CD4-positive, alpha-beta T cell treated with Interleukin-17A for 4 hours (primary cell): ENCODE data around the gene MPP1.
"Not testable (repeated sequence)": the region's sequence is repeated elsewhere in the genome, so short reads cannot be mapped to it uniquely, and the experiment has no call there.

ENCODE experiments used
- DNase-seq: peaks from one replicate; pipeline ENCODE4 v3.0.0-alpha.2; 2020; ENCODE audit warnings: mixed read lengths

Gene MPP1

GRCh38 chrX:154804957-154805695, at the start of gene MPP1:
Gene MPP1, minus strand, starts transcription at chrX:154805485. Its CDS starts 112 bp downstream, at chrX:154805373.
- DNase-seq, result peak; percentile 83

GRCh38 chrX:154850957-154851611, 45.8 kb upstream of the MPP1 start:
- no peak for DNase-seq

DNA sequence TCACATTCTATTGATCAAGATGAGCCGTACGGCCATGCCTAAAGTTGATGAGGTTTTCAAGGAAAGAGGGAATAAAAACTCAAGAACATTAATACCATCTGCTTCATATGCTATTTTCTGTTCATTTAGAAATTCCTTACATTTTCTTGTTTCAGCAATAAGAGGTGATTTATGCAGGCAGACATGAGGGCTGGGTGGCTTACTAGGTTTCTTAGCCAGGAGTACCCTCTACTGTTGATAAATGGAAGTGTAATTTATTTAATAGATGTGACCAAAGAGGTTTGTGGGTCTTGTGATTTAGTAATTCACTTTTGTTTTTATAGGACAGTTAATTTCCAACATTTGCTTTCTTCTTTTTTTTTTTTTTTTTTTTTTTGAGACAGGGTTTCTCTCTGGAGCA, 35.6 kb upstream of the MPP1 start:
- DNase-seq, result peak; percentile 20

DNA sequence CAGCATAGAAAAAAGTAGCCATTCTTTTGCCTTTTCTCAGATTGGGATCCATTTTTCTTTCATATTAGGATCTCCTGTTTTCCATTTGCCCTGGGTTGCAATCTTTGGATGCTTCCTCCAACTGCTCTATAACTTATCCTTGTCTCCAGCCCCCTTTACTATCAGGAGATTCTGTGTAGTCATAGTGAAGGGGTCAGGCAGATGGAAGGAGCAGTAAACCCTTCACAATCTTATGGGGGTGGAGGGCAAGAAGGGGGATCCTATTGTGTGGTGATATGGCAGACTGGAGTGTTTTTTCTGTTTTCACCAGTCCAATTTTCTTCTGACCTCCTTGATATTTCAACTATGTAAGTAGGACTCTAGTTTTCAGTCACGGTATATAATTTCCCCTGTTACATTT, 30.9 kb upstream of the MPP1 start:
- no peak for DNase-seq

- DNase-seq, result no peak
Observed at GRCh38 chrX:154834562-154834961, 29.3 kb upstream of the MPP1 start, which contains the start of gene SMIM9. Gene SMIM9, minus strand, starts transcription at chrX:154834662. Its CDS starts 3,806 bp downstream, at chrX:154830856.

DNA sequence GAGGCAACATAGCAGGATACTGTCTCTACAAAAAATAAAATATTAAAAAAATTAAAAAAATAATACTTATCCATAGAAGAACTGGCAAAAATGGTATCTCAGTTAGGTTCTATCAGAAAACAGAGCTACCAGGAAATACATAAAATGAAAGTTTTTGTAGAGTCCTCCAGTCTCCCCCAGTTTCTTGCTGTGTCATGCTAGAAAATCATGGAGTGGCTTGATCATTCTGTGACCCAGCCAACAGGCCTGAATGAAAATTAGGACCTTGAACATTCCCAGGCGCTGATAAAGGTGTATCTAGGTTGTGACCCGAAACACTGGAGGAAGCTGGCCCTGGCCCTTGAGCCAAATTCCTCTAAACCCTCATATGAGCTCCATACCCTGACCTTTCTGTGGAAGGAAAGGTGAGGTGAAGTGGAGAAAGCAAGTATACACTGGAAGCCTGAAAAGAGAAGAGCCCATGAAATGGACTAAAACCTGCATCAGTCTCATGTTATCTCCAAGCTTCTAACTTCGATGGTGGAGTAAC, 28.5 kb upstream of the MPP1 start:
- DNase-seq, result no peak

DNA sequence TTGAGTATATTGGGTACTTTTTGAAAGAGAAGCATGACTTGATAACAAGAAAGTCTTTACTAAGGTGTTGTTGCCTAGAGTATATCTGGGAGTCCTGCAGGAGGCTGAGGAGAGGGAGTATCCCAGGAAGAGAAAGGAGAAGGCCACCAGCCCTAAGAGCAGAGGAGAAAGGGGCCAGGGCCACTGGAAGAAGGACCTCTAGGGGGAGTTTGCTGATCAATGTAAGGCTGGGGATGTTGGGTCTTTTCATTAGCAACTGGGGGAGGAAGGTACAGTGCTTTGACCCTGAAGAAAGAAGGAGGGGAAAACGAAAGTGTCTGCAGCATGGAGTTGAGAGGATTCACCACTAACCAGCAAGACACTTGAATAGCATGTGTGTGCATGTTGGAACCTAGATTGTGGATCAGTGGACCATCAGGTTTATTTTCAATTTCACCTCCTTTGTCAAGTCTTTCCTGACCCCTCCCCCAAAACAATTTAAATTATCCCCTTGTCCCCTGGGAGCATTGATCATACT, 24.7 kb upstream of the MPP1 start:
- DNase-seq, result no peak

GRCh38 chrX:154829134-154829533, 23.8 kb upstream of the MPP1 start:
- DNase-seq, result no peak

DNA sequence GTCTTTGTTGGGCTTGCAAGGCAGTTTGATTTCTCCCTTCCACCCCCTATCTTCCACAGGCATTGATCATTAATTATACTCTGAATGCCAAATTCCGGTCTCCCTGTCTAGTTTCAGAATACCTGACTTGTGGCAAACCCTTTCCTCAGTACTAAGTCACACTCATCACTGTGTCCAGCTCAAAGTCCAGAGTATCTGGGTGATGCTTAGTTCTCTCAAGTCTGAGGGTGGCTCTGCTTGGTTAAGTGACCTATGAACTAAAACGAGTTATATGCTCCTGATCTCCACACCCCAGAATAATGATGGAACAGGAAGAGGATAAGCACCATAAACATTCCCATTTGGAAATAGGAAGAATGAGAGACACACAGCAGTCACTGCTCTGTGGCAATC, 22.7 kb upstream of the MPP1 start:
- DNase-seq, result no peak

- DNase-seq, result no peak
Observed at GRCh38 chrX:154827194-154828015, 22.1 kb upstream of the MPP1 start.

- not testable (repeated sequence) for DNase-seq
Observed at GRCh38 chrX:154825586-154825985, 20.3 kb upstream of the MPP1 start.

GRCh38 chrX:154824638-154825037, 19.4 kb upstream of the MPP1 start:
- no peak for DNase-seq

DNA sequence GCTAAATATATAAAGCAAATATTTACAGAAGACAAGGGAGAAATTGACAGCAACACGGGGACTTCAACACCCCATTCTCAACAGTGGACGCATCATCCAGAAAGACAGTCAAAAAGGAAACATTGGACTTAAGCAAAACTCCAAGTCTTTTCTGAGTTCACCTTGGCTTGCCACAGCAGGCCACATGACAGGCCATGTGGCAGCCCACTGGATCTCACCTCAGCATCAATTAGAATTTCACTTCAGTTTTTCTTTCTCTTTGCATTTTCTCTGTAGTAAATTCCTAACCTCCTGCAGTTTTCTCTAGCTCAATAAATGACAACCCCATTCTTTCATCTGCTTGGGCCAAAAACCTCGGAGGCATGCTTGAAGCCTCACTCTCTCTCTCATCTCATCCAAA, 16.7 kb upstream of the MPP1 start:
- DNase-seq, result no peak

- no peak for DNase-seq
Observed at GRCh38 chrX:154821523-154821922, 16.2 kb upstream of the MPP1 start.

- no peak for DNase-seq
Observed at GRCh38 chrX:154819771-154820341, 14.6 kb upstream of the MPP1 start.

- DNase-seq, result no peak
Observed at GRCh38 chrX:154818916-154819770, 13.9 kb upstream of the MPP1 start.

- DNase-seq, result not testable (repeated sequence)
Observed at GRCh38 chrX:154817048-154817618, 11.8 kb upstream of the MPP1 start.

GRCh38 chrX:154816326-154816898, 11.1 kb upstream of the MPP1 start:
- DNase-seq, result not testable (repeated sequence)

DNA sequence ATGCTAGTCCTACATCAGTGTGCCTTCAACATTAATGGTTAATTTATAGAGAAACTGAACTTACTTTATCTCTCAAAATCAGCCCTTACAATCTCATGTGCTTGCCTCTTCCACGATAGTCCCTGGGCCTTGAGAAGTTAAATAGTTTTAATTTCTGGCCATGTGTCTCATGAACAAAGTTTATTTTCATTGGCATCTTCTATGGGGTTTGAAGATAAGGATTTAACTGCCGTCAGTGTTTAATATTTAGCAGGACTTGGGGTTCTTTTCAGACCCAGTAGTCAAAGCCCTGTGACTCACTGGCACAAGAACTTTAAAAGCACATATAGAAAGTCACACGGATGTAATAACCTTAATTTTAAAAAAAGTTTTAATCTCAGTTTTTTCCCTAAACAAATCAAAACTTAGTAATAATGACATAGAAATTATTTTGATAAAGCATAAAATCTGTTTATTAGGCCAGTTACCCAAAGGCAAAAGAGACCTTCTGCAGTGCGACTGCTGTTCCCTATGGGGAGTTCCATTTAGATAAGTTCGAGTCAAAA, 10.1 kb upstream of the MPP1 start:
- DNase-seq, result no peak

GRCh38 chrX:154813801-154814200, 8.5 kb upstream of the MPP1 start:
- DNase-seq, result no peak
